Osteocyte (in vitro differentiated cells): ENCODE results near the gene ALPK1. TPM values are rescaled to one million over a fixed set of nuclear protein-coding genes. Genes with fewer than 3 reads are reported as not detected.

Experiments used
- DNase-seq: peaks from one replicate; pipeline ENCODE4 v3.0.0; 2021; ENCODE audit warnings: mixed read lengths; ENCODE audit not compliant: unreplicated experiment; ENCODE audit errors: extremely low spot score
- H3K27ac Mint-ChIP-seq: one replicate; pipeline ENCODE4 v1.8.0; 2021; ENCODE audit warnings: mild to moderate bottlenecking, mixed read lengths; ENCODE audit not compliant: unreplicated experiment
- H3K27me3 Mint-ChIP-seq: one replicate; pipeline ENCODE4 v1.8.0; 2021; ENCODE audit warnings: mixed read lengths; ENCODE audit not compliant: unreplicated experiment
- H3K36me3 Mint-ChIP-seq: one replicate; pipeline ENCODE4 v1.8.0; 2021; ENCODE audit warnings: mixed read lengths; ENCODE audit not compliant: unreplicated experiment
- H3K4me1 Mint-ChIP-seq: one replicate; pipeline ENCODE4 v1.8.0; 2021; ENCODE audit warnings: mixed read lengths; ENCODE audit not compliant: unreplicated experiment
- H3K4me3 Mint-ChIP-seq: one replicate; pipeline ENCODE4 v1.8.0; 2021; ENCODE audit warnings: mild to moderate bottlenecking, moderate library complexity, mixed read lengths; ENCODE audit not compliant: unreplicated experiment
- H3K9me3 Mint-ChIP-seq: one replicate; pipeline ENCODE4 v1.8.0; 2021; ENCODE audit warnings: mixed read lengths; ENCODE audit not compliant: unreplicated experiment
- total RNA-seq: library from RNA; stranded (reverse); gene quantifications from 2 replicates; pipeline ENCODE4 v1.2.1, GENCODE V29; 2021
- TF ChIP-seq, protein P1 (sequence below): fragments of 200-600 bp; sonication (generic); IDR thresholded peaks from 2 replicates; pipeline ENCODE4 v1.5.0; 2021; ENCODE audit warnings: antibody characterized with exemption, mild to moderate bottlenecking, moderate library complexity

ALPK1 gene
- total RNA-seq, 1 donor from 2014 or later: 9.1 TPM

DNA sequence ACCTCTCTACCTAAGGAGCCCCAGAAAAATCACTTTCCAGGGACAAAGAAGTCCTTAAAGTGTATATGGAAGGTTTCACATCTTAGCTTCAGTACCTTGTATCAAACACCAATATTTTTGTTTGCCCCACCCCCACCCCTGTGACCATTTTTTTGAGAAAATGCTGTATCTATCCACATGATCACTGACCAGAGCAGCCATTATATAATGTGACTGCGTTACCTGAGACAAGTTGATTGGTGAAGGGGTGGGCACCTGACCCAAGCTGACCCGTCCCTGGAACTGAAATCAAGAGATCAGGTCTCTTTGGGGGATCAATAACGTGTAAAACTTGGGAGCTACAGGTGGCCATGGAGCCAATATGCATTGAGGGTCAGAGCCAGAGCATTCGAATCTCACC, 22.2 kb upstream of the ALPK1 start:
- H3K36me3 Mint-ChIP-seq: peaks cover 26% of the 10 kb centered on the region
- no peak for DNase-seq
- peaks cover 6% of the 10 kb centered on the region for H3K4me1 Mint-ChIP-seq
- TF ChIP-seq, protein P1, sequence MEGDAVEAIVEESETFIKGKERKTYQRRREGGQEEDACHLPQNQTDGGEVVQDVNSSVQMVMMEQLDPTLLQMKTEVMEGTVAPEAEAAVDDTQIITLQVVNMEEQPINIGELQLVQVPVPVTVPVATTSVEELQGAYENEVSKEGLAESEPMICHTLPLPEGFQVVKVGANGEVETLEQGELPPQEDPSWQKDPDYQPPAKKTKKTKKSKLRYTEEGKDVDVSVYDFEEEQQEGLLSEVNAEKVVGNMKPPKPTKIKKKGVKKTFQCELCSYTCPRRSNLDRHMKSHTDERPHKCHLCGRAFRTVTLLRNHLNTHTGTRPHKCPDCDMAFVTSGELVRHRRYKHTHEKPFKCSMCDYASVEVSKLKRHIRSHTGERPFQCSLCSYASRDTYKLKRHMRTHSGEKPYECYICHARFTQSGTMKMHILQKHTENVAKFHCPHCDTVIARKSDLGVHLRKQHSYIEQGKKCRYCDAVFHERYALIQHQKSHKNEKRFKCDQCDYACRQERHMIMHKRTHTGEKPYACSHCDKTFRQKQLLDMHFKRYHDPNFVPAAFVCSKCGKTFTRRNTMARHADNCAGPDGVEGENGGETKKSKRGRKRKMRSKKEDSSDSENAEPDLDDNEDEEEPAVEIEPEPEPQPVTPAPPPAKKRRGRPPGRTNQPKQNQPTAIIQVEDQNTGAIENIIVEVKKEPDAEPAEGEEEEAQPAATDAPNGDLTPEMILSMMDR: no peak
- peaks cover 13% of the 10 kb centered on the region for H3K9me3 Mint-ChIP-seq
- no peaks in the 10 kb centered on the region for H3K27me3 Mint-ChIP-seq
- no peak overlapping the region for H3K4me3 Mint-ChIP-seq
- no peak overlapping the region for H3K27ac Mint-ChIP-seq

GRCh38 chr4:112276113-112276512, 21.1 kb upstream of the ALPK1 start:
- Mint-ChIP-seq H3K4me3 (no peak overlapping the region), H3K4me1 (peaks cover 6% of the 10 kb centered on the region), H3K27ac (no peak overlapping the region), H3K27me3 (no peaks in the 10 kb centered on the region), H3K9me3 (peaks cover 13% of the 10 kb centered on the region), H3K36me3 (peaks cover 26% of the 10 kb centered on the region)
- DNase-seq: no peak
- TF ChIP-seq, protein P1: no peak

DNA sequence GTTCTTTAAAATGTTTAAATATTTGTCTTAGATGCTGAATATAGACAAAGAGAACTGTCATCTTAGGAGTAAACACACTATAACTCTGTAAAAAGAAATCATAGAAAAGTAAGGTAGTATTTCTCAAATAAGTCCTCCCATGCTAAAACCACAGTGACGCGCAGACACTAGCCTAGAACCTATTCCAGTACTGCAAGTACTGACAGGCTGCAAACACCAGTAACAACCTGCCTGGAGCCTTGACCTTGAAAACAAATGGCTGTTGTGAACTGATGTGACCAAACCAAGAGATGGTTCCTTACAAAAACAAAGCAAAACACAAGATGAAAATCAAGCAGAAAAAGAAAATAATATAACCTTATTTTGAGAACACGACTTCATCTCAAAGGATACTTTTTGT, 19.9 kb upstream of the ALPK1 start:
- no peak for DNase-seq
- peaks cover 6% of the 10 kb centered on the region for H3K9me3 Mint-ChIP-seq
- no peaks in the 10 kb centered on the region for H3K27me3 Mint-ChIP-seq
- peaks cover 21% of the 10 kb centered on the region for H3K36me3 Mint-ChIP-seq
- no peak overlapping the region for H3K4me3 Mint-ChIP-seq
- TF ChIP-seq, protein P1: no peak
- H3K4me1 Mint-ChIP-seq: peaks cover 6% of the 10 kb centered on the region
- H3K27ac Mint-ChIP-seq: no peak overlapping the region

- no peak overlapping the region for H3K27ac Mint-ChIP-seq
- H3K4me3 Mint-ChIP-seq: no peak overlapping the region
- peaks cover under 1% of the 10 kb centered on the region for H3K9me3 Mint-ChIP-seq
- no peak for DNase-seq
- H3K4me1 Mint-ChIP-seq: peaks cover 6% of the 10 kb centered on the region
- H3K36me3 Mint-ChIP-seq: peaks cover 17% of the 10 kb centered on the region
- no peaks in the 10 kb centered on the region for H3K27me3 Mint-ChIP-seq
- TF ChIP-seq, protein P1: no peak
These were observed 19.3 kb upstream of the ALPK1 start for GRCh38 chr4:112277705-112278448.

GRCh38 chr4:112279025-112279881, 17.9 kb upstream of the ALPK1 start:
- Mint-ChIP-seq H3K4me3 (no peak overlapping the region), H3K9me3 (no peaks in the 10 kb centered on the region), H3K4me1 (peaks cover 8% of the 10 kb centered on the region), H3K36me3 (peaks cover 17% of the 10 kb centered on the region), H3K27me3 (no peaks in the 10 kb centered on the region), H3K27ac (no peak overlapping the region)
- DNase-seq: no peak
- TF ChIP-seq, protein P1: no peak
